Endothelial cell of umbilical vein (primary cell): ENCODE results near the gene KAT2A.

Experiments
- TF ChIP-seq, protein P1 (sequence below), 2 donors: IDR thresholded peaks; 1 replicate in 1 of 2; 2 replicates in 1 of 2; pipeline ENCODE4 v1.5.1; 2011; ENCODE audit warnings: low read length in 2 of 2, mild to moderate bottlenecking in 2 of 2, moderate library complexity in 2 of 2, control low read depth in 1 of 2, inconsistent platforms in 1 of 2, low read depth in 1 of 2; ENCODE audit not compliant: insufficient read depth in 1 of 2; ENCODE audit errors: extremely low read depth in 1 of 2
- TF ChIP-seq, protein P2 (sequence below): IDR thresholded peaks from 2 replicates; pipeline ENCODE4 v1.6.1; 2011; ENCODE audit not compliant: insufficient read depth, insufficient read length

DNA sequence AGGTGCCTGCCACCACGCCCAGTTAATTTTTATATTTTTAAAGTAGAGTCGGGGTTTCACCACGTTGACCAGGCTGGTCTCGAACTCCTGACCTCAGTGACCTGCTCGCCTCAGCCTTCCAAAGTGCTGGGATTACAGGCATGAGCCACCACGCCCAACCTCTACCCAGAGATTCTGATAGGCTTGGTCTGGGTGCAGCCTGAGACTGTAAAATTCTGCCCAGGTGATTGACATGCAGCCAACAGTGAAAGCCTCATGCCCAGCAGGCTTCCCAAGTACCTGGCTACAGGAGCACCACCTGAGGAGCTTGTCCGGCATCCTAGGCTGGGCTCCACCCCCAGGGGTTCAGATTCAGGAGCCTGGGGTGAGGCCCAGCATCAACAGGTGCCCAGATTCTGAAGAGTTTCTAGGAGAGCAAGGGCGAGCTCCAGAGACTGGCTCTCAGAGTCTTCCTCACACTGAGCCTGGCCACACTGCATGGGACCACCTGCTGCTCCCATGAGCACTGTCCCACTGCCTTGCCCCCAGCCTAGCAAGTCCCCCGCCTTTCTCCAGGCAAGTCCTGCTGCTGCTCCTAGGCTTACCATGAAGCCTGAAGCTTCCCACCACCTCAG lies 39.5 kb downstream of the KAT2A start:
- TF ChIP-seq, protein P1, sequence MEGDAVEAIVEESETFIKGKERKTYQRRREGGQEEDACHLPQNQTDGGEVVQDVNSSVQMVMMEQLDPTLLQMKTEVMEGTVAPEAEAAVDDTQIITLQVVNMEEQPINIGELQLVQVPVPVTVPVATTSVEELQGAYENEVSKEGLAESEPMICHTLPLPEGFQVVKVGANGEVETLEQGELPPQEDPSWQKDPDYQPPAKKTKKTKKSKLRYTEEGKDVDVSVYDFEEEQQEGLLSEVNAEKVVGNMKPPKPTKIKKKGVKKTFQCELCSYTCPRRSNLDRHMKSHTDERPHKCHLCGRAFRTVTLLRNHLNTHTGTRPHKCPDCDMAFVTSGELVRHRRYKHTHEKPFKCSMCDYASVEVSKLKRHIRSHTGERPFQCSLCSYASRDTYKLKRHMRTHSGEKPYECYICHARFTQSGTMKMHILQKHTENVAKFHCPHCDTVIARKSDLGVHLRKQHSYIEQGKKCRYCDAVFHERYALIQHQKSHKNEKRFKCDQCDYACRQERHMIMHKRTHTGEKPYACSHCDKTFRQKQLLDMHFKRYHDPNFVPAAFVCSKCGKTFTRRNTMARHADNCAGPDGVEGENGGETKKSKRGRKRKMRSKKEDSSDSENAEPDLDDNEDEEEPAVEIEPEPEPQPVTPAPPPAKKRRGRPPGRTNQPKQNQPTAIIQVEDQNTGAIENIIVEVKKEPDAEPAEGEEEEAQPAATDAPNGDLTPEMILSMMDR (IDR thresholded peaks at IDR 0.05; ENCODE audit: extremely low read depth in 1 of 2, insufficient read depth in 1 of 2, low read depth in 1 of 2, low read length in 2 of 2): no peak
- TF ChIP-seq, protein P2, sequence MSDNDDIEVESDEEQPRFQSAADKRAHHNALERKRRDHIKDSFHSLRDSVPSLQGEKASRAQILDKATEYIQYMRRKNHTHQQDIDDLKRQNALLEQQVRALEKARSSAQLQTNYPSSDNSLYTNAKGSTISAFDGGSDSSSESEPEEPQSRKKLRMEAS: no peak
